Ishikawa (cell line): ENCODE data around the gene ANGPT4.

Experiments
- CEBPB ChIP-seq: IDR thresholded peaks from 2 replicates; pipeline ENCODE4 v1.6.1; 2012
- CREB1 ChIP-seq: IDR thresholded peaks from 2 replicates; pipeline ENCODE4 v1.6.1; 2012; ENCODE audit warnings: low read depth
- EGR1 ChIP-seq: IDR thresholded peaks from 2 replicates; pipeline ENCODE4 v1.6.1; 2012
- EP300 ChIP-seq: IDR thresholded peaks from 2 replicates; pipeline ENCODE4 v1.6.1; 2012; ENCODE audit warnings: borderline replicate concordance
- FOXM1 ChIP-seq: IDR thresholded peaks from 2 replicates; pipeline ENCODE4 v1.6.1; 2012; ENCODE audit warnings: low read depth, borderline replicate concordance
- MAX ChIP-seq: IDR thresholded peaks from 2 replicates; pipeline ENCODE4 v1.6.1; 2012
- NFIC ChIP-seq: IDR thresholded peaks from 2 replicates; pipeline ENCODE4 v1.6.1; 2012
- RAD21 ChIP-seq: IDR thresholded peaks from 2 replicates; pipeline ENCODE4 v1.6.1; 2012; ENCODE audit warnings: low read depth
- REST ChIP-seq: IDR thresholded peaks from 2 replicates; pipeline ENCODE4 v1.6.1; 2012; ENCODE audit warnings: low read depth, mild to moderate bottlenecking
- TAF1 ChIP-seq: IDR thresholded peaks from 2 replicates; pipeline ENCODE4 v1.6.1; 2012; ENCODE audit warnings: low read depth, mild to moderate bottlenecking
- TCF12 ChIP-seq: IDR thresholded peaks from 2 replicates; pipeline ENCODE4 v1.6.1; 2012; ENCODE audit warnings: low read depth
- TEAD4 ChIP-seq: IDR thresholded peaks from 2 replicates; pipeline ENCODE4 v1.6.1; 2012
- USF1 ChIP-seq: IDR thresholded peaks from 2 replicates; pipeline ENCODE4 v1.6.1; 2012
- YY1 ChIP-seq: IDR thresholded peaks from 2 replicates; pipeline ENCODE4 v1.6.1; 2012; ENCODE audit warnings: low read depth
- ZBTB7A ChIP-seq: IDR thresholded peaks from 2 replicates; pipeline ENCODE4 v1.6.1; 2012; ENCODE audit warnings: low read depth

Gene ANGPT4

GRCh38 chr20:822651-823573 lies 93.2 kb downstream of the ANGPT4 start:
- TF ChIP-seq USF1 (no peak), CEBPB (no peak), MAX (no peak), TEAD4 (no peak), FOXM1 (no peak), EGR1 (no peak), ZBTB7A (no peak), RAD21 (no peak), YY1 (no peak), TAF1 (no peak), TCF12 (no peak), NFIC (no peak), CREB1 (no peak)

GRCh38 chr20:821731-822065 lies 94.4 kb downstream of the ANGPT4 start:
- TF ChIP-seq ZBTB7A (no peak), TCF12 (no peak), CREB1 (no peak), CEBPB (no peak), TEAD4 (no peak), REST (no peak), EP300 (no peak), EGR1 (no peak), NFIC (no peak), YY1 (no peak), FOXM1 (no peak), USF1 (no peak), RAD21 (no peak)

- no peak for TF ChIP-seq EP300
- TF ChIP-seq TEAD4, result no peak
- TF ChIP-seq YY1, result no peak
- TF ChIP-seq EGR1, result no peak
- TF ChIP-seq CEBPB, result no peak
- TF ChIP-seq NFIC, result no peak
- TF ChIP-seq ZBTB7A, result no peak
- TF ChIP-seq CREB1, result no peak
- TF ChIP-seq FOXM1, result no peak
- no peak for TF ChIP-seq MAX
- no peak for TF ChIP-seq RAD21
- TF ChIP-seq TCF12, result no peak
- TF ChIP-seq USF1, result no peak
- TF ChIP-seq REST, result no peak
- TF ChIP-seq TAF1, result no peak
These were observed 94.9 kb downstream of the ANGPT4 start for GRCh38 chr20:821046-821730.

- TF ChIP-seq TCF12 (no peak), FOXM1 (no peak)
These were observed 95.7 kb downstream of the ANGPT4 start for GRCh38 chr20:820323-820953.
